Thyroid gland (tissue), 4 donors: ENCODE measurements around the gene EBF3. TPM values are rescaled to one million over a fixed set of nuclear protein-coding genes. Genes with fewer than 3 reads are reported as not detected.

Experiments used
- DNase-seq, 2 donors: peaks; one replicate each; pipeline ENCODE4 v3.0.0-alpha.2; 2019
- H3K27ac ChIP-seq, 3 donors: fragments of 200-600 bp; sonication (generic); 1 replicate in 2 of 3; 2 replicates in 1 of 3; pipeline ENCODE4 v1.5.1; 2016 to 2019; ENCODE audit warnings: mild to moderate bottlenecking in 1 of 3, moderate library complexity in 1 of 3
- H3K27me3 ChIP-seq: fragments of 200-600 bp; sonication (generic); one replicate; pipeline ENCODE4 v1.5.1; 2019
- H3K36me3 ChIP-seq, 2 donors: fragments of 200-600 bp; sonication (generic); one replicate each; pipeline ENCODE4 v1.5.1; 2016 to 2019
- H3K4me1 ChIP-seq, 2 donors: fragments of 200-600 bp; sonication (generic); one replicate each; pipeline ENCODE4 v1.5.1; 2017 to 2019
- H3K4me3 ChIP-seq, 3 donors: fragments of 200-600 bp; sonication (generic); replicated peaks in 1 of 3; 1 replicate in 2 of 3; 2 replicates in 1 of 3; pipeline ENCODE4 v1.5.1; 2016; ENCODE audit warnings: mild to moderate bottlenecking in 1 of 3
- H3K9me3 ChIP-seq: fragments of 200-600 bp; sonication (generic); one replicate; pipeline ENCODE4 v1.5.1; 2017
- POLR2A ChIP-seq, 2 donors: fragments of 450-650 bp; IDR thresholded peaks; one replicate each; pipeline ENCODE4 v1.6.1; 2017; ENCODE audit warnings: antibody characterized with exemption in 2 of 2, mild to moderate bottlenecking in 2 of 2, moderate library complexity in 1 of 2
- WGBS, 2 donors: methylation state at CpG; one replicate each; pipeline ENCODE4 v1.1.5; 2017; 5-methylcytosine and 5-hydroxymethylcytosine counted together
- intact Hi-C: fragments of 100-400 bp; cut with DNase I; formaldehyde crosslinking; loops from one replicate; pipeline ENCODE4 v1.15.1; 2023
- total RNA-seq, 4 donors: library from RNA; depleted of rRNA; stranded (reverse); fragments of >200 nt; gene quantifications; one replicate each; pipeline ENCODE4 v1.2.3, GENCODE V29; 2016
- TF ChIP-seq, protein P1 (sequence below), 6 experiments: fragments of 200-600 bp in 3 of 6; fragments of 450-650 bp in 3 of 6; sonication (generic) in 3 of 6; IDR thresholded peaks; one replicate each; pipeline ENCODE4 v1.5.1; 2016 to 2019; ENCODE audit warnings: antibody characterized with exemption in 6 of 6, mild to moderate bottlenecking in 2 of 6, inconsistent platforms in 1 of 6, moderate library complexity in 1 of 6

Gene EBF3
- total RNA-seq, 4 donors from 2014 or later: 6.8 to 12.5 (median 8.8) TPM

DNA sequence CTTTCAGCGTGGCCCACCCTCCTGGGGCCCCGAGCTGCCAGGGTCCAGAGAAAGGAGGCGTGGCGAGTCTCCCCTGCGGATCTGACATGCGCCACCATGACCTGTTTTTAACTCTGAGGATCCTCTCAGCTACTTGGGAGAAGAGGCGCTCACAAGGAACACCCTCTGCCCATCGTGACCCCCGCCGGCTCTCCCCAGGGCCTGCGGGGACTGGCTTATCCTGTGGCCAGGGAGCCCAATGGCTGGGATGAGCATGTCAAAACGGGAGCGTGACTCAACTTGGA, 93.7 kb downstream of the EBF3 start:
- intact Hi-C loops: no loop called here
- Histone ChIP-seq H3K4me1 (no peaks in the 10 kb centered on the region), H3K4me3 (no peak overlapping the region), H3K27me3 (no peaks in the 10 kb centered on the region), H3K27ac (no peak overlapping the region), H3K36me3 (no peaks in the 10 kb centered on the region), H3K9me3 (no peaks in the 10 kb centered on the region)
- 86% methylated on average over 12 to 13 of the region's 13 CpGs for WGBS, 2 donors
- TF ChIP-seq POLR2A (IDR thresholded peaks at IDR 0.05): no peak
- no peak for DNase-seq

- H3K36me3 ChIP-seq: no peaks in the 10 kb centered on the region
- DNase-seq: no peak
- H3K27ac ChIP-seq: no peak overlapping the region
These were observed 94.2 kb downstream of the EBF3 start for GRCh38 chr10:129869596-129870473.

GRCh38 chr10:129868449-129869035, 95.5 kb downstream of the EBF3 start:
- Histone ChIP-seq H3K36me3 (no peaks in the 10 kb centered on the region), H3K27me3 (no peaks in the 10 kb centered on the region), H3K4me3 (no peak overlapping the region), H3K9me3 (no peaks in the 10 kb centered on the region), H3K4me1 (no peaks in the 10 kb centered on the region), H3K27ac (no peak overlapping the region)
- WGBS, 2 donors: 87 to 89% methylated on average over 18 of the region's 18 CpGs
- intact Hi-C loops: no loop called here
- no peak for TF ChIP-seq POLR2A (IDR thresholded peaks at IDR 0.05)
- TF ChIP-seq, protein P1, sequence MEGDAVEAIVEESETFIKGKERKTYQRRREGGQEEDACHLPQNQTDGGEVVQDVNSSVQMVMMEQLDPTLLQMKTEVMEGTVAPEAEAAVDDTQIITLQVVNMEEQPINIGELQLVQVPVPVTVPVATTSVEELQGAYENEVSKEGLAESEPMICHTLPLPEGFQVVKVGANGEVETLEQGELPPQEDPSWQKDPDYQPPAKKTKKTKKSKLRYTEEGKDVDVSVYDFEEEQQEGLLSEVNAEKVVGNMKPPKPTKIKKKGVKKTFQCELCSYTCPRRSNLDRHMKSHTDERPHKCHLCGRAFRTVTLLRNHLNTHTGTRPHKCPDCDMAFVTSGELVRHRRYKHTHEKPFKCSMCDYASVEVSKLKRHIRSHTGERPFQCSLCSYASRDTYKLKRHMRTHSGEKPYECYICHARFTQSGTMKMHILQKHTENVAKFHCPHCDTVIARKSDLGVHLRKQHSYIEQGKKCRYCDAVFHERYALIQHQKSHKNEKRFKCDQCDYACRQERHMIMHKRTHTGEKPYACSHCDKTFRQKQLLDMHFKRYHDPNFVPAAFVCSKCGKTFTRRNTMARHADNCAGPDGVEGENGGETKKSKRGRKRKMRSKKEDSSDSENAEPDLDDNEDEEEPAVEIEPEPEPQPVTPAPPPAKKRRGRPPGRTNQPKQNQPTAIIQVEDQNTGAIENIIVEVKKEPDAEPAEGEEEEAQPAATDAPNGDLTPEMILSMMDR (IDR thresholded peaks at IDR 0.05): no peak
- no peak for DNase-seq

More at GRCh38 chr10:129869596-129870473, 94.2 kb downstream of the EBF3 start:
- Histone ChIP-seq H3K4me1 (no peaks in the 10 kb centered on the region), H3K27me3 (no peaks in the 10 kb centered on the region), H3K9me3 (no peaks in the 10 kb centered on the region), H3K4me3 (no peak overlapping the region)
- TF ChIP-seq POLR2A (IDR thresholded peaks at IDR 0.05): no peak
- TF ChIP-seq, protein P1 (IDR thresholded peaks at IDR 0.05): no peak
- 93 to 95% methylated on average over 22 of the region's 22 CpGs for WGBS, 2 donors
- intact Hi-C loops: no loop called here

DNA sequence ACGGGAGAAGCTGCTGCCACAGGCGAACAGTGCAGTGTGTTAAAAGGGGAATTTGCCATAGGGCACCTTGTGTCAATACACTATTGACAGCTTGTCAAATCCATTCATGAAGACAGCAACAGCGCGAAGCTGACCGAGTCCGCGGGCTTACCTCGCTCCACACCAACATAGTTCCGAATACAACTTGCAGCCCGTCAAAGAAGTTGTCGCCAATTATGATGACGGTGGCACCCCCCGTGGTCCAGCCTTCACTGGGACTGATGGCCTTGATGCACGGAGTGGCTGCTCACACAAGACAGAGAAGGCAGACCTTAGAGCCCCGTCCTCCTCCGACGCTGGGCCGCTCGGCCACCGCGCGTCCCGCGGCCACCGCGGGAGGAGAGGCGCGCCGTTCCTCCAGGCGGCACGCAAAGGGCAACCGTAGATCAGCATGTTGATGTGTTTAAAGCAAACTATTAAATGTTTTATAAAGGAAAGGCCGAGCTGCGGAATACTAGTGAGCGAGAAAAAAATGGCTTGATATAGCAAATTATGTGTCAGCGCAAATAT, 96.4 kb downstream of the EBF3 start:
- TF ChIP-seq POLR2A (IDR thresholded peaks at IDR 0.05): no peak
- TF ChIP-seq, protein P1 (IDR thresholded peaks at IDR 0.05): no peak
- Histone ChIP-seq H3K27ac (no peak overlapping the region), H3K4me3 (no peak overlapping the region), H3K36me3 (no peaks in the 10 kb centered on the region), H3K9me3 (no peaks in the 10 kb centered on the region), H3K4me1 (no peaks in the 10 kb centered on the region), H3K27me3 (no peaks in the 10 kb centered on the region)
- WGBS, 2 donors: 95% methylated on average over 36 of the region's 36 CpGs
- DNase-seq: no peak
- intact Hi-C loops: no loop called here

DNA sequence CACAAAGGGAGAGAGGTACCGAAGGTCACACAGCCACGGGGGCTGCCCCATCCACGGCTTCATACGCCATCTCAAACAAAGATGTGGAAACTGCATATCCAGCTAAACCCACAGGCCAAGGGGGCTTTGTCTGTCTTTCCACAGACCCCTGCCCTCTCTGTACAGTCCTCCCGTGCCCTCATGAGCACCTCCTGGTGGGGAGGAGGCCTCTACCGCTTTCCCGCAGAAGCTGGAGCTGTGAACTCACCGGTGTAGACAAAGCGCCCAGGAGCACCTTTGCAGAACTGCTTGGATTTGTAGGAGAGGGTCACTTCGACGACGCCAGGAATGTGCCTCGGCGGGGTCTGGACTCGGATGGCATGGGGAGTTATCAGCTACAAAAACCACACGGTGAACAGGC, 97.2 kb downstream of the EBF3 start:
- intact Hi-C loops: no loop called here
- H3K36me3 ChIP-seq: no peaks in the 10 kb centered on the region
- peaks cover 0 to 2% of the 10 kb centered on the region in 2 donors for H3K4me1 ChIP-seq
- 91 to 95% methylated on average over 16 of the region's 16 CpGs for WGBS, 2 donors
- H3K27ac ChIP-seq: no peak overlapping the region
- H3K9me3 ChIP-seq: no peaks in the 10 kb centered on the region
- no peak for TF ChIP-seq POLR2A (IDR thresholded peaks at IDR 0.05)
- TF ChIP-seq, protein P1 (IDR thresholded peaks at IDR 0.05): no peak
- no peaks in the 10 kb centered on the region for H3K27me3 ChIP-seq
- H3K4me3 ChIP-seq: no peak overlapping the region
- DNase-seq: no peak
